HG02943 (cell line): ENCODE measurements around the gene DRICH1.
"Not testable (repeated sequence)": the region's sequence is repeated elsewhere in the genome, so short reads cannot be mapped to it uniquely, and the experiment has no call there.

Source experiments
- ATAC-seq: cut with Tn5 transposase; IDR thresholded peaks from one replicate; pipeline ENCODE4 v1.9.1; 2021; ENCODE audit warnings: mild to moderate bottlenecking, low read depth, moderate library complexity; ENCODE audit not compliant: unreplicated experiment

The DRICH1 gene

GRCh38 chr22:23604939-23605712 is 27.0 kb downstream of the DRICH1 start:
- ATAC-seq: no peak

GRCh38 chr22:23603266-23603665 is 28.9 kb downstream of the DRICH1 start:
- no peak for ATAC-seq

- no peak for ATAC-seq
Observed at GRCh38 chr22:23598805-23599518, 33.2 kb downstream of the DRICH1 start.

- not testable (repeated sequence) for ATAC-seq
Observed at GRCh38 chr22:23597576-23598268, 34.4 kb downstream of the DRICH1 start.

GRCh38 chr22:23595904-23596303 is 36.2 kb downstream of the DRICH1 start:
- ATAC-seq: not testable (repeated sequence)

GRCh38 chr22:23591846-23592245 is 40.3 kb downstream of the DRICH1 start:
- ATAC-seq: no peak

- ATAC-seq: no peak
Observed at GRCh38 chr22:23591201-23591791, 40.8 kb downstream of the DRICH1 start.

- no peak for ATAC-seq
Observed at GRCh38 chr22:23583836-23584235, 48.3 kb downstream of the DRICH1 start.

GRCh38 chr22:23583153-23583552 is 49.0 kb downstream of the DRICH1 start:
- no peak for ATAC-seq

GRCh38 chr22:23581260-23581650 is 50.9 kb downstream of the DRICH1 start:
- ATAC-seq: no peak

- no peak for ATAC-seq
Observed at GRCh38 chr22:23580576-23581259, 51.4 kb downstream of the DRICH1 start.

GRCh38 chr22:23579870-23580575 is 52.1 kb downstream of the DRICH1 start, which contains the start of gene IGLL1:
Gene IGLL1 (minus strand): TSS chr22:23580290. CDS start chr22:23580190, 100 bp downstream.
- ATAC-seq: no peak

GRCh38 chr22:23579280-23579679 is 52.8 kb downstream of the DRICH1 start:
- no peak for ATAC-seq

- ATAC-seq: no peak
Observed at GRCh38 chr22:23578306-23578705, 53.8 kb downstream of the DRICH1 start.

GRCh38 chr22:23576681-23577080 is 55.4 kb downstream of the DRICH1 start:
- ATAC-seq: no peak

GRCh38 chr22:23575601-23576000 is 56.5 kb downstream of the DRICH1 start:
- ATAC-seq: no peak

- no peak for ATAC-seq
Observed at GRCh38 chr22:23574877-23575276, 57.2 kb downstream of the DRICH1 start.

- ATAC-seq: no peak
Observed at GRCh38 chr22:23574371-23574811, 57.7 kb downstream of the DRICH1 start.

- ATAC-seq: not testable (repeated sequence)
Observed at GRCh38 chr22:23573701-23574235, 58.4 kb downstream of the DRICH1 start.
